ENCODE data around the gene AGAP1. TPM values are rescaled to one million over a fixed set of nuclear protein-coding genes. Genes with fewer than 3 reads are reported as not detected.

The AGAP1 gene
- total and polyA plus RNA-seq, 8 donors = 5.0 to 27.6 (median 17.4) TPM

DNA sequence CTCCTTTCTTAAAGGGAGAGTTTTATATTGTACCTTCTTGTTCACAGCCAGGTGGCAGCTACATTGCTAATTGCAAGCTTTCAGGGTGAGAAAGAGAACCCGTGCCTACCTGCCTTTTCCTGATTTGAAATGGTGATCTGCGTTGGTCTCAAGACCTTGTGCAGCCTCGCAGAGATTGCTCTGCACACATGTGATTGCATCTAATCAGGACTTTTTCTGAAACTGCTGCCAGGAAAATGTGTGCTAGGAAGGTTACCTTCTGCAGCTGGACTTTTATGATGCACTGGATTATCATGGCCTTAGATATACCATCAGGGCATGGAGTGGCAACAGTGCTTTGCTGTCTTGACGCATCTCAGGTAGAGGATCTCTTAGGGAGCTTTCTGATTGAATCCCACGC, 45.1 kb downstream of the AGAP1 start:
- H3K36me3 ChIP-seq = no peaks in the 10 kb centered on the region
- no peak for FAIRE-seq
- TF ChIP-seq CTCF (IDR thresholded peaks at IDR 0.05) = no peak
- no peaks in the 10 kb centered on the region for H3K27me3 ChIP-seq
- intact Hi-C loops (cut with DNase I) = no loop called here
- H3K4me3 ChIP-seq = no peak overlapping the region
- no peaks in the 10 kb centered on the region for H3K9me3 ChIP-seq
- DNase-seq = no peak
- WGBS, 2 donors = 47 to 56% methylated on average over 5 of the region's 5 CpGs
- H3K27ac ChIP-seq = no peak overlapping the region
- ATAC-seq = no peak
- peaks cover 10 to 28% (median 12%) of the 10 kb centered on the region in 3 donors for H3K4me1 ChIP-seq

DNA sequence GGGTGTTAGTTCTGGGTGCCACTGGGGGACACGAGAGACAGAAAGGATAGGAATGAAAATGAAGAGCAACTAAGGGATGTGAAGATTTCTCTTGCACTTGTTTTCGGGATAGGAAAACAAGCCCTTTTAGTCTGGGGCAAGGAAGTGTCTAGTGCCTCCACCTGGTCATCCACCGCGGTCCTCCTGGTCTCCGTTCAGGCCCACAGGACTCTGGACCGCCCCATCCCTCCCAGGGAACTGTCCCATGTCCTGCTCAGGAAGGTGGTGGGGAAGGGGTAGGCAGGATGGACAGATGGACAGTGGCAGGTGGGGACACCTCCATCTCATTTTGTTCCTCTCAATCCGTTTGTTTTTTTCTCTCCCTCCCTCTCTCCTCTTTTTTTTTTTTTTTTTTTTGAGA, 45.9 kb downstream of the AGAP1 start:
- Histone ChIP-seq H3K4me3 (no peak overlapping the region), H3K4me1 (peaks cover 10 to 27% (median 12%) of the 10 kb centered on the region in 3 donors), H3K27ac (no peak overlapping the region), H3K27me3 (no peaks in the 10 kb centered on the region), H3K36me3 (no peaks in the 10 kb centered on the region), H3K9me3 (no peaks in the 10 kb centered on the region)
- ATAC-seq = no peak
- no peak for FAIRE-seq
- WGBS, 2 donors = 89 to 93% methylated on average over 7 of the region's 7 CpGs
- TF ChIP-seq CTCF (IDR thresholded peaks at IDR 0.05) = no peak
- intact Hi-C loops (cut with DNase I) = no loop called here
- peak in 1 of 6 donors; percentile 17 for DNase-seq

DNA sequence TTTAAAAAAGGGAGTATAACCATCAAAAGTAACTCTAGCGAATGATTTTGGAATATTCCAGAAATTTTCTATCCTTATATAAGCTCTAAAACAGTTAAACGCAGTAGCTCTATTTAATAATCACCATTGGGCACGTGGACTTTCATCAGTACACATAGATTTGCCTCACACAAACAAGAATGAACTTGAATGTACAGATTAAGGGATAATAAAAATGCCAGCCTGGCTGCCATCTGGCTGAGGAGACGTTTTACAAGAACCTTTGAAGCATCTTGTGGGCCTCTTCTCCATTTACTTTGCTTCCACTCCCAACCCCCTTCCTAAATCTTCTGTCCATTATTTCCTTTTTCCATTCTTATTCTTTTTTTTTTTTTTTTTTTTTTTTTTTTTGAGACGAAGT, 47.2 kb downstream of the AGAP1 start:
- Histone ChIP-seq H3K36me3 (no peaks in the 10 kb centered on the region), H3K4me3 (no peak overlapping the region), H3K27ac (no peak overlapping the region), H3K27me3 (no peaks in the 10 kb centered on the region), H3K9me3 (no peaks in the 10 kb centered on the region), H3K4me1 (peaks cover 12 to 36% (median 14%) of the 10 kb centered on the region in 3 donors)
- 54 to 60% methylated on average over 4 to 5 of the region's 5 CpGs for WGBS, 2 donors
- no peak for TF ChIP-seq CTCF (IDR thresholded peaks at IDR 0.05)
- no peak for ATAC-seq
- no peak for DNase-seq
- intact Hi-C loops (cut with DNase I) = no loop called here
- FAIRE-seq = no peak

- Histone ChIP-seq H3K27ac (peak overlapping the region in 1 of 4 donors; percentile 64), H3K4me1 (peaks cover 12 to 36% (median 14%) of the 10 kb centered on the region in 3 donors), H3K9me3 (no peaks in the 10 kb centered on the region), H3K36me3 (no peaks in the 10 kb centered on the region), H3K27me3 (no peaks in the 10 kb centered on the region), H3K4me3 (no peak overlapping the region)
- 58 to 74% methylated on average over 11 of the region's 11 CpGs for WGBS, 2 donors
- peak; percentile 46 to 77 (median 49) for ATAC-seq
- no peak for TF ChIP-seq CTCF (IDR thresholded peaks at IDR 0.05)
- peak in 2 of 6 donors; percentile 20 to 45 for DNase-seq
- no peak for FAIRE-seq
- intact Hi-C loops (cut with DNase I) = no loop called here
These were observed 48.2 kb downstream of the AGAP1 start for GRCh38 chr2:235541838-235542549.

DNA sequence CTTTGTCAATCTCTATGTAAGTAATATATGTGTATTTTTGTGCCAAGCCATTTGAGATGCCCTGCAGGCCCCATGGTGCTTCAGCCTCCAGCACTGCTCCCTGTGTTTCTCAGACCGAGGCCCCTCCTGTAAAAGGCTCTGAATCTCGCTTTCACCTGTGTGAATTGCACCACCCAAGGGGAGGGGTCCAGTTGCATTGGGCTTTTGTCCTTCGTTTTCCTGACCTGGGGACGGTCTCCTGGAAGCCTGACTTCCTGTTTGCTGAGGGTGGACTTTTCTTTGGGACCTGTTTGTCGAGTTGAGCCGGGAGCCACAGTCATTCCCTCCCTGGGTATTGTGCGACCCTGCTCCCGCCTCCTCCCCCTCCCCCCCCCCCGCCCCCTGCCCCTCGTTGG, 48.9 kb downstream of the AGAP1 start:
- Histone ChIP-seq H3K4me1 (peaks cover 12 to 35% (median 12%) of the 10 kb centered on the region in 3 donors), H3K36me3 (no peaks in the 10 kb centered on the region), H3K27me3 (no peaks in the 10 kb centered on the region), H3K4me3 (no peak overlapping the region), H3K27ac (peak overlapping the region in 1 of 4 donors; percentile 64), H3K9me3 (no peaks in the 10 kb centered on the region)
- 29 to 48% methylated on average over 6 to 9 of the region's 10 CpGs for WGBS, 2 donors
- intact Hi-C loops (cut with DNase I) = no loop called here
- DNase-seq (peak in 1 of 6 donors; percentile 44), FAIRE-seq (no peak), ATAC-seq (peak; percentile 16 to 45 (median 28))
- no peak for TF ChIP-seq CTCF (IDR thresholded peaks at IDR 0.05)
